SH-SY5Y (cell line): ENCODE data around the gene TTC33.

Source experiments
- GATA2 ChIP-seq: IDR thresholded peaks from 2 replicates; pipeline ENCODE4 v1.6.1; 2011; ENCODE audit warnings: mild to moderate bottlenecking, low read depth, low read length
- GATA3 ChIP-seq: IDR thresholded peaks from 2 replicates; pipeline ENCODE4 v1.6.1; 2011; ENCODE audit warnings: low read depth, mild to moderate bottlenecking, low read length, moderate library complexity

GRCh38 chr5:40560474-40561110, 195.2 kb downstream of the TTC33 start:
- TF ChIP-seq GATA2 (no peak), GATA3 (no peak)
